ENCODE data around the gene NOS3.
"Not testable (repeated sequence)": the region's sequence is repeated elsewhere in the genome, so short reads cannot be mapped to it uniquely, and the experiment has no call there.

NOS3 gene

DNA sequence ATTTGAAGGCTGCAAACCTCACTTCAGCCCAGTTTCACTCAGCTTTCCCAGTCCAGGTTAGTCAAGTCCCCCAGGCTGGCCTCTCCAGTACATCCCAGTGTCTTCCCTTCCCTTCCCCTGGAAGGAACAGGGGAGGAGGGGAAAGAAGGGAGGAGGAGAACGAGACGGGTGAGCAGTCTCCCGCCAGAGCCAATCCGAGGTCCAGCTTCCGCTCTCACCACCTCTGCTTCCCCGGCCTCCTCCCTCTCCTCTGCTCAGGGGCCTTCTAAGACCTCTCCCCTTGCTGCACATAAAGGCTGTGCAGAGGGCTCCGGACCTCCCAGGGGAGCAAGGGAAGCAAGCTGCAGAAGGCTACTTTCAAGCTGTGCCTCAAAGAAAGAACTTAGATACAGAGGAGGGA lies 29.4 kb downstream of the NOS3 start:
- Mint-ChIP-seq H3K9me3 (no peaks in the 10 kb centered on the region), H3K4me1 (peaks cover 36% of the 10 kb centered on the region), H3K27me3 (no peaks in the 10 kb centered on the region), H3K27ac (no peak overlapping the region), H3K4me3 (no peak overlapping the region), H3K36me3 (no peaks in the 10 kb centered on the region)

DNA sequence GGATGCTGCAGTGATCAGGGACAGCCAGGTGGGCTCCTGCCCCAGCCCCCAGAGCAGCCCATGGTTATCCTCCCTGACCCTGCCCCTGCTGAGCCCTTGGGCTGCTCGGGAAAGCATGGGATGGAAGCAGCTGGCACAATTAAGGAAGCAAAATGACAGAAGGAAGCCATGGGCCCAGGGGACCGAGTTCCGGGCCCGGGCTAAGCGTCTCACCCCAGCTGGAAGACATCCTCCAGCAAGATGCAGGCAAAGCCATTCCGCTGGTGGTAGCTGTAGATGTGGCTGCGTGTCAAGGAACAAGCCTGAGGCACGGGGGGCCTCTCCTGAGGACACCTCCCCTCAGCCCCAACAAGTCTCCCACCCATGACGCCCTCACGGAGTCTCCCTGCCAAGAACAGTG lies 32.4 kb downstream of the NOS3 start:
- no peak overlapping the region for H3K27ac Mint-ChIP-seq
- H3K4me3 Mint-ChIP-seq = no peak overlapping the region
- H3K9me3 Mint-ChIP-seq = no peaks in the 10 kb centered on the region
- H3K4me1 Mint-ChIP-seq = peaks cover 16% of the 10 kb centered on the region
- no peaks in the 10 kb centered on the region for H3K27me3 Mint-ChIP-seq
- H3K36me3 Mint-ChIP-seq = no peaks in the 10 kb centered on the region

DNA sequence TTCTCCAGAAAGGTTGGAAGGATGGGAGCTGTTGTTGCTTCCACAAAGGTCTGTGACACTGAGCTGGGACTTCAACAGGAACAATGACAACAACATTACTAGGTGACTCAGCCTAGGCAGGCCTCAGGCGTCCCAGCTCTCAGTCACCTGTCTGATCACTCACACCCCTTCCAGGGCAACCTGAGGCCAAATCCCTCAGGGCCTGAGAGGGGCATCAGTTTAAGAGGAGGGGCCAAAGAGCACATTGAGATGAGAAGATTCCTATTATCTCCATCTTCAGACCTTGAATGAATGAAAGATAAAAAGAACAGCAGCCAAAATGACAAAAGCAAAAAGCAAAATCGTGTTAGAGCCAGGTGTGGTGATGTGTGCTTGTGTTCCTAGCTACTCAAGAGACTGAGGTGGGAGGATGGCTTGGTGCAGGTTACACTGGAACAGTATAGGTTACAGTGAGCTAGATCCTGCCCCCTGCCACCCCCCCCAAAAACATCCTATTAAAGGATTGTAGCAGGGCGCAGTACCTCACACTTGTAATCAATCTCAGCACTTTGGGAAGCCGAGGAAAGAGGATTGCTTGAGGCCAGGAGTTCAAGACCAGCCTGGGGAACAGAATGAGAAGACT lies 33.7 kb downstream of the NOS3 start, which contains the start of gene ATG9B:
Gene ATG9B, minus strand, starts transcription at position 60 of the 622 bp plus-strand sequence. CDS start 71 bp downstream, outside the sequence.
- Mint-ChIP-seq H3K27me3 (no peaks in the 10 kb centered on the region), H3K4me1 (peaks cover 16% of the 10 kb centered on the region), H3K36me3 (peaks cover 3% of the 10 kb centered on the region), H3K27ac (no peak within 1 kb of the TSS), H3K9me3 (no peaks in the 10 kb centered on the region), H3K4me3 (no peak within 1 kb of the TSS)

DNA sequence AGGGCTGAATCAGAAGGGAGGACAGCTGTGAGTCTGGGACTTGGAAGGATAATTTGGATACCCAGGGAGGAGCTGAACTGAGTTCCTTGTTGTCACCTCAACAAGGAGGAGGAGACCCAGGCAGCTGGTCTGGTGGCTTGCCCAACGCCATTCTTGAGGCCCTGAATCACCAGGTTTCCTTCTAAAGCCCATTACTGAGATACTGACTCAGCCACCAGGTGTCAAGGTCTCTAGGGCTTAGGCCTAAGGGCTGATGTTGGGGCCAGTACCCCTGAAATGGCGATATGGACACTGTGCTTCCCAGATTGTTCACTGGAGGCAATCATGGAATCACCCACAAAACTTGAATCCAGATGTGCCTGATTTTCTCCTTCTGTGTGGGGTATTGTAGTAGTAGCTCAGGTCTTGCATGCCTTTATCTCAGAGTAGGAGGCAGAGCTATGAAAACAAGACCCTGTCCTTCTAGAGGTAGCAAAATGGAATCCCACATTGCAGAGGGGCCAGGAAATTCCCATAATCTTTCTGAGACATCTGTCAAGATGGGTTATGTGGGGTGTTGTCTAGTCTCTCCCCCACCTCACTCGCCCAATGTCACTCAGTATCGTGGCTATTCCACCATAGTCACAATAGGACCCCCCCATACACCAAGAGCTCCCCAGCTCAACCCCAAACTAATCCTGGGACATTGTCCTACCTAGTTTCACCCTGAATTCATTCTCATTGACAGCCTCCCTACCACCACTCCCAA lies 35.3 kb downstream of the NOS3 start:
- Mint-ChIP-seq H3K4me3 (no peak overlapping the region), H3K27ac (no peak overlapping the region), H3K4me1 (peaks cover 21% of the 10 kb centered on the region), H3K36me3 (peaks cover 3% of the 10 kb centered on the region), H3K9me3 (no peaks in the 10 kb centered on the region), H3K27me3 (no peaks in the 10 kb centered on the region)

DNA sequence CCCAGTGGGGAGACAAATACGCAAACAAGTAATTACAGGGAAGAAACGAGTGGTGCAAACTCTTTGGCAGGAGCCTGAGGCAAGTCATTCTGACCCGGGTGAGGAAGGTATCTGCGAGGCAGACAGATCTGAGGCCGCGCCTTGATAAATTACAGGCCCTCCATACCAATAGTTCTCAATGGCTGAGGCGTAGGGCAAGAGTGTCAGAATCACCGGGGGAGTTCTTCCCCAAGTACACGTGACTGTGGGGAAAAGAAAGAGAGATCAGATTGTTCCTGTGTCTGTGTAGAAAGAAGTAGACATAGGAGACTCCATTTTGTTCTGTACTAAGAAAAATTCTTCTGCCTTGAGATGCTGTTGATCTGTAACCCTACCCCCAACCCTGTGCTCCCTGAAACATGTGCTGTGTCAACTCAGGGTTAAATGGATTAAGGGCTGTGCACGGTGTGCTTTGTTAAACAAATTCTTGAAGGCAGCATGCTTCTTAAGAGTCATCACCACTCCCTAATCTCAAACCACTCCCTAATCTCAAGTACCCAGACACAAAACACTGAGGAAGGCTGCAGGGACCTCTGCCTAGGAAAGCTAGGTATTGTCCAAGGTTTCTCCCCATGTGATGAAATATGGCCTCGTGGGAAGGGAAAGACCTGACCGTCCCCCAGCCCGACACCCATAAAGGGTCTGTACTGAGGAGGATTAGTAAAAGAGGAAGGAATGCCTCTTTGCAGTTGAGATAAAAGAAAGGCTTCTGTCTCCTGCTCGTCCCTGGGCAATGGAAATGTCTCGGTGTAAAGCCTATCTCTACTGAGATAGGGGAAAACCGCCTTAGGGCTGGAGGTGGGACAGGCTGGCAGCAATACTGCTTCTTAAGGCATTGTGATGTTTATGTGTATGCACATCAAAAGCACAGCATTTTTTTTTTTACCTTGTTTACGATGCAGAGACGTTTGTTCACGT lies 36.2 kb downstream of the NOS3 start:
- not testable (repeated sequence) for H3K9me3 Mint-ChIP-seq, H3K27me3 Mint-ChIP-seq, H3K36me3 Mint-ChIP-seq
- Mint-ChIP-seq H3K4me3 (peak overlapping the region; percentile 94), H3K27ac (peak overlapping the region; percentile 95), H3K4me1 (peaks cover 28% of the 10 kb centered on the region)

DNA sequence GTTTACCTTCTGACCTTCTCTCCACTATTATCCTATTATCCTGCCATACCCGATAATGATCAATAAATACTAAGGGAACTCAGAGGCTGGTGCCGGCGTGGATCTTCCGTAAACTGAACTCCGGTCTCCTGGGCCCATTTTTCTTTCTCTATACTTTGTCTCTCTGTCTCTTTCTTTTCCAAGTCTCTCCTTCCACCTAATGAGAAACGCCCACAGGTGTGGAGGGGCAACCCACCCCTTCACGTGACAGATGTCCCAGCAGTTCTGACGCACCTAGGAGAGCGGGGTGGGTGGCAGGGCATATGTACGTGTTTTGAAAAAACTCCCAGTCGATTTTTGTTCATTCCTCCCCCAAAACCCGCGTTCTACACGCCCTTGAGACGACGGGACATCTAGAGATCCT lies 36.9 kb downstream of the NOS3 start:
- peak overlapping the region; percentile 94 for H3K4me3 Mint-ChIP-seq
- H3K9me3 Mint-ChIP-seq, H3K36me3 Mint-ChIP-seq: not testable (repeated sequence)

DNA sequence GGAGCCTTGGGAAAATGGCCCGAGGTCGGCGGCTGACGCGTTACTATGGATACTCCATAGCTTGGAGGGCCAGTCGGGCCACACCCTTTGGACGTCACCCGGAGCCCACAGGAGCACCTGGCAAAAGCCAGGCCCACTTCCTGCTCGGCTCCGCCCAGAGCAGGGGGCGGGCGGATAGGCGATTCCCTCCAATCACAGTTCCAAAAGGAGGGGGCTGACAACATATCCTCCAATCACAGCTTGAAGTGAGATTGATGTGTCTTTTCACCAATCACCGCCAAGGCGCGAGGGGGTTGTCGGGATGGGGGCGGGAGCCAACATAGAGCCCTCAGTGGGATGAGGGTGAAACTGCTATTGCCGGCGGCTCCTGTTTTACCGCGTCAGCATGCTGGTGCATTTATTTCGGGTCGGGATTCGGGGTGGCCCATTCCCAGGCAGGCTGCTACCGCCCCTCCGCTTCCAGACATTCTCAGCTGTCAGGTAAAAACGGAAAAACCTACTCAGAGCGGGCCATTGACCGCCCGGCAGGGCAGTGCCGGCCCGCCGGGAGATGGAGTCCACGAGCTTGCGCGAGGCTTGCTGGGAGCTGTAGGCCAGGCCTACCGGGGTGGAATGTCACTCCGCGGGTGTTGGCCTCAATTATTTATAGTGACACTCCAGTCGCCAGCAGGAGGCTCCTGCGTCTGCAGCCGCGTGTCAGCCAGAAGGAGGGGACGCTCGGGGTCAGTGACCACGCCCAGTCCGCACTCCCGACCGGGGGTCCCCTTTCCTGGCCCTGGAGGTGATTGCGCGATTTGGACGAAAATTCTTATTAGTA lies 37.5 kb downstream of the NOS3 start, which contains the start of gene ABCB8:
Gene ABCB8, plus strand, starts transcription at position 320 of the 817 bp plus-strand sequence. Its CDS starts 66 bp downstream, at position 386.
- Mint-ChIP-seq H3K27me3 (no peaks in the 10 kb centered on the region), H3K9me3 (no peaks in the 10 kb centered on the region), H3K27ac (peak within 1 kb of the TSS; percentile 95), H3K4me3 (peak within 1 kb of the TSS; percentile 94), H3K4me1 (peaks cover 31% of the 10 kb centered on the region), H3K36me3 (peaks cover 3% of the 10 kb centered on the region)

More for the DNA sequence above, 36.9 kb downstream of the NOS3 start:
- peak overlapping the region; percentile 95 for H3K27ac Mint-ChIP-seq
- H3K4me1 Mint-ChIP-seq = peaks cover 31% of the 10 kb centered on the region
- not testable (repeated sequence) for H3K27me3 Mint-ChIP-seq

DNA sequence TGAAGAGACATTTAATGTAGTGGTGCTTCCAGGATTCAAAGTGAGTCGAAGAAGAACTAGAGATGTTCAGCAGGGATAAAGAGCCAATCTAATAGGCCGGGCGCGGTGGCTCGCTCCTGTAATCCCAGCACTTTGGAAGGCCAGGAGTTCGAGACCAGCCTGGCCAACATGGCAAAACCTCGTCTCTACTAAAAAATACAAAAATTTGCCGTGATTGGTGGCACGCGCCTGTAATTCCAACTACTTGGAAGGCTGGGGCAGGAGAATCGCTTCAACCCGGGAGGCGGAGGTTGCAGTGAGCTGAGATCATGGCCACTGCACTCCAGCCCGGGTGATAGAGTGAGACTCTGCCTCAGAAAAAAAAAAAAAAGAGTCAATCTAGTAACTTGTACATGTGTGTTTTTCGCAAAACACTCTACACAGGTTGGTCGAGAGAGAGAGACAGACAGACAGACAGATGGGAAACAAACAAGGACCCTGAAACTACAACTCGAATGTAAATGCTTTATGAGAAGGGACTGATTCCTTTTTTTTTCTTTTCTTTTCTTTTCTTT lies 38.2 kb downstream of the NOS3 start:
- peaks cover 31% of the 10 kb centered on the region for H3K4me1 Mint-ChIP-seq
- H3K9me3 Mint-ChIP-seq = no peaks in the 10 kb centered on the region

DNA sequence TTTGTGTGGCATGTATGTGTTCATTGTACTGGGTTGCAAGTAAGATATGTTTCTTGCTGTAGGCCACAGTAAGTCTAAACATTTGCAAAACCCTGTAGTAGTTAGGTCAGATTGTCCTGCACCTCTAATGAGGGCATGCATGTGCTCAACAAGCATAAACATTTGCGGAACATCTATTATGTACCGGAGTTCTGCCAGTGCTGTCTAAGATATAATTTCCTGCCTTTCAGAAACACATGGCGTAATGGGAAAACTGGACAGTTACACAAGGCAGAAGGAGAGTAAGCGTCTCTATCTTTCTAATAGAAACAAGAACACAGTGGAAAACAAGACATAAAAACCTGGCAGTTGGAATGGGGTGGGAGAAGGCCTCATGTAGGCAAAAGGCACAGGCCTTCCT lies 40.2 kb downstream of the NOS3 start:
- Mint-ChIP-seq H3K27ac (no peak overlapping the region), H3K36me3 (peaks cover 3% of the 10 kb centered on the region), H3K9me3 (no peaks in the 10 kb centered on the region), H3K4me3 (no peak overlapping the region), H3K27me3 (no peaks in the 10 kb centered on the region), H3K4me1 (peaks cover 31% of the 10 kb centered on the region)

More for the DNA sequence above, 38.2 kb downstream of the NOS3 start:
- no peaks in the 10 kb centered on the region for H3K27me3 Mint-ChIP-seq
- peak overlapping the region; percentile 95 for H3K27ac Mint-ChIP-seq
- H3K36me3 Mint-ChIP-seq = peaks cover 3% of the 10 kb centered on the region
- H3K4me3 Mint-ChIP-seq = peak overlapping the region; percentile 94

DNA sequence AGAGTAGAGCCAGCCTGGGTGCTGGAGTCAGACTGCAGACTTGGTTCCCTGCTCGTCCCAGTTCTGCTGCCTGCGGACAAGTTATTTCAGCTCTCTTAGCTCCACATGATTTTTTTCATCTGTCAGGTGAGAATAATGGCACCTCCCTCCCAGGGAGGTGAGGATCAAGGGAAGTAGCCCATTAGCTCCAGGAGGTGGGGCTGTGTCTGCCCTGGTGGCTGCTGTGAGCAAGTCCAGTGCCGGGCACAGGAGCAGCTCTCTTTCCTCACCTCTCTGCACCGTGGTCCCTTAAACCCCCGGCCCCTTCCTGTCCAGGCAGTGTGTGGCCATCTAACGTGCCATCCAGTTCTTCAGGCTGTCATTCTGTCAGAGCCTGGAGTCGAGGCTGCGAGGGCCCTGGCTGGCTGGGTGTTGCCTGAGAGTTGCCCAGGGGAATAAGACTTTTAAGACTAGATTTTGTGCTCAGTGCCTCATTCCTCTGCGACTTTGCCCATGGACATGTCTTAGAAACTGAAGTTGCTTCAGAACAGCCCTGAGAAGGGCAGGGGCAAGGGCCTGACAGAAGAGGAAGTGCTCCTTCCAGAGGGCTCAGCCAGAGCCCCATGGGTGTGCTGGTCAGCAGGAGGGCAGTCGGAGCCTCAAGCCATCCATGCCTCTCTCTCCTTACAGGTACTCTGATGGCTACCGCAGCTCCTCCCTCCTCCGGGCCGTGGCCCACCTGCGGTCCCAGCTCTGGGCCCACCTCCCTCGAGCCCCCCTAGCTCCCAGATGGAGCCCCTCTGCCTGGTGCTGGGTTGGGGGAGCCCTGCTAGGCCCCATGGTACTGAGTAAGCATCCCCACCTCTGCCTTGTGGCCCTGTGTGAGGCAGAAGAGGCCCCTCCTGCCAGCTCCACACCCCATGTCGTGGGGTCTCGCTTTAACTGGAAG lies 42.4 kb downstream of the NOS3 start:
- no peaks in the 10 kb centered on the region for H3K9me3 Mint-ChIP-seq
- no peaks in the 10 kb centered on the region for H3K27me3 Mint-ChIP-seq
- H3K4me1 Mint-ChIP-seq = peaks cover 23% of the 10 kb centered on the region
- no peak overlapping the region for H3K27ac Mint-ChIP-seq
- no peak overlapping the region for H3K4me3 Mint-ChIP-seq
- H3K36me3 Mint-ChIP-seq = peaks cover 4% of the 10 kb centered on the region

DNA sequence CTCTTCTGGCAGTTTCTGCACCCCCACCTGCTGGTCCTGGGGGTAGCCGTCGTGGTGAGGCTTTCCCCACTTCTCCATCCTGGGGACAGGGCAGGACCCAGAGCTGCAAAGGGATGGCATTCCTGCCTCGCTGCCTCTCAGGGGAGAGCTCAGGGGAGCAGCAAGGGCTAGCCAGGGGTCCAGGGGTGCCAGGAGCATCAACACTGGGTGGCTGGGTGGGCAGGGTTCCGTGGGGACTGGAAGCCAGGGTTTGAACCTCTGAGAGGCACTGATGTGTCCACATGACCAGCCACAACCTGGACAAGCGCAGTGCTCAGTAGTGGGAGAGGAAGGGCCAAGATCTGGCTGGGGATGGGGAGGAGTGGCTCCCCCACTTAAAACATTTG lies 43.0 kb downstream of the NOS3 start:
- H3K27me3 Mint-ChIP-seq = no peaks in the 10 kb centered on the region
- H3K27ac Mint-ChIP-seq = no peak overlapping the region
- peaks cover 2% of the 10 kb centered on the region for H3K36me3 Mint-ChIP-seq
- H3K4me3 Mint-ChIP-seq = no peak overlapping the region
- no peaks in the 10 kb centered on the region for H3K9me3 Mint-ChIP-seq
- peaks cover 23% of the 10 kb centered on the region for H3K4me1 Mint-ChIP-seq

DNA sequence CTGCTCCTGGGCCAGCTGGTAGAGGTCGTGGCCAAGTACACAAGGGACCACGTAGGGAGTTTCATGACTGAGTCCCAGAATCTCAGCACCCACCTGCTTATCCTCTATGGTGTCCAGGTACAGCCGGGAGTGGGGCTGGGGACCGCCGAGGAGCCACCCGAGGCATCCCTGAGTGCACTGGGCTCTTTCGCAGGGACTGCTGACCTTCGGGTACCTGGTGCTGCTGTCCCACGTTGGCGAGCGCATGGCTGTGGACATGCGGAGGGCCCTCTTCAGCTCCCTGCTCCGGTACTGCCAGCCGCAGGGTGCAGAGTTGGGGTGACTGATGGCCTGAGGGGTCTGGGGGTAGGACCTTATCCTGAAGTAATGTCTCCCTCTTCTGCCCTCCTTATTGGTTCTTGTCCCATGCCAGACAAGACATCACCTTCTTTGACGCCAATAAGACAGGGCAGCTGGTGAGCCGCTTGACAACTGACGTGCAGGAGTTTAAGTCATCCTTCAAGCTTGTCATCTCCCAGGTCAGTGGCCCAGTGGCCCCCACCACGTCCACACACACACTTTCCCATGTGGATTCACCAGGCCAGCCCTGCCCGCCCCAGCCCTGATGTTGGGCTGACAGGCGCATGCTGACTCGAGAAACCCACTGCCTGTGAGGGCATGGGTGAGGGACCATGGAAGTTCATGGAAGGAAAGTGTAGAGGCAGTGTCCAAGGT lies 43.7 kb downstream of the NOS3 start:
- H3K9me3 Mint-ChIP-seq = no peaks in the 10 kb centered on the region
- no peaks in the 10 kb centered on the region for H3K27me3 Mint-ChIP-seq
- peaks cover 4% of the 10 kb centered on the region for H3K36me3 Mint-ChIP-seq
- H3K4me3 Mint-ChIP-seq = no peak overlapping the region
- H3K27ac Mint-ChIP-seq = no peak overlapping the region
- peaks cover 25% of the 10 kb centered on the region for H3K4me1 Mint-ChIP-seq

DNA sequence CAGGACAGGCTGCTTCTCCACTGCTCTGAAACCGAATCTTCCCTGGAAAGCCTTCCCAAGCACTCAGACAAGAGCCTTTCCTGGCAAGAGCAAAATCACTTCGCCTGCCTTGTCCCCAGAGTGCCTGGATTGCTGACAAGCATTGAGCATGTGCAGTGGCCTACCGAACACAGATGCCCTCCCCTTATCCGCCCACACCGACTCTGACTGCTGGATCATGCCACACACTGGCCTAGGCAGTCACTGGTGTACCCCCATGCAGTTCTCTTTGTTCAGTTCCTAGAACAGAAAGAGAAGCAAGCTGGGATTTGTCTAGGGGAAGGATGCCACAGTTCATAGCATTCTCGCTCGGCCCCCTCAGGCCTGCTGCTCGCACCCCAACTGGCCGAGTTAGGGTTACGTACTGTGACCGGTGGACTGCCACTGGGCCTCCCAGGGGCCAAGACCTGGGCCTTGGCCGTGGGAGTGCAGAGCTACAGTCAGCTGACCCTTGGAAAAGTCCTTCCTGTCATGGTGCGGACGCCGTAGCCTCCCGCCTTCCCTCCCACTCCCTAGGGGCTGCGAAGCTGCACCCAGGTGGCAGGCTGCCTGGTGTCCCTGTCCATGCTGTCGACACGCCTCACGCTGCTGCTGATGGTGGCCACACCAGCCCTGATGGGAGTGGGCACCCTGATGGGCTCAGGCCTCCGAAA lies 44.4 kb downstream of the NOS3 start:
- Mint-ChIP-seq H3K4me1 (peaks cover 28% of the 10 kb centered on the region), H3K9me3 (no peaks in the 10 kb centered on the region), H3K27me3 (no peaks in the 10 kb centered on the region), H3K36me3 (peaks cover 4% of the 10 kb centered on the region), H3K27ac (no peak overlapping the region), H3K4me3 (no peak overlapping the region)

All from activated naive CD4-positive, alpha-beta T cell treated with anti-CD3 and anti-CD28 coated beads, Interleukin-2, amount 50 U/mL, for 24 hours (primary cell).